Aorta (tissue), 5 donors: ENCODE results near the gene SPACA9. TPM values are rescaled to one million over a fixed set of nuclear protein-coding genes. Genes with fewer than 3 reads are reported as not detected.

Source experiments
- ATAC-seq: fragments of 200-7000 bp; cut with Tn5 transposase; one replicate; pipeline ENCODE4 v1.9.1; 2022; ENCODE audit warnings: moderate library complexity; ENCODE audit not compliant: low FRiP score
- DNase-seq, 2 donors: peaks; one replicate each; pipeline ENCODE4 v3.0.0-alpha.2; 2020
- H3K27ac ChIP-seq, 2 donors: one replicate each; pipeline ENCODE4 v1.5.1; 2013; ENCODE audit warnings: low read length in 2 of 2, mild to moderate bottlenecking in 2 of 2, moderate library complexity in 2 of 2, control low read depth in 1 of 2, inconsistent platforms in 1 of 2, low read depth in 1 of 2
- H3K27me3 ChIP-seq, 2 donors: one replicate each; pipeline ENCODE4 v1.6.1; 2013; ENCODE audit warnings: control low read depth in 1 of 2, low read length in 1 of 2, mild to moderate bottlenecking in 1 of 2, moderate library complexity in 1 of 2; ENCODE audit not compliant: insufficient read depth in 2 of 2, control insufficient read depth in 1 of 2
- H3K36me3 ChIP-seq, 2 donors: one replicate each; pipeline ENCODE4 v1.6.1; 2013; ENCODE audit warnings: control low read depth in 1 of 2, low read length in 1 of 2, mild to moderate bottlenecking in 1 of 2; ENCODE audit not compliant: insufficient read depth in 2 of 2, control insufficient read depth in 1 of 2
- H3K4me1 ChIP-seq, 2 donors: one replicate each; pipeline ENCODE4 v1.6.1; 2013; ENCODE audit warnings: low read length in 2 of 2, control low read depth in 1 of 2, mild to moderate bottlenecking in 1 of 2, moderate library complexity in 1 of 2; ENCODE audit not compliant: insufficient read depth in 2 of 2, control insufficient read depth in 1 of 2
- H3K4me3 ChIP-seq, 2 donors: one replicate each; pipeline ENCODE4 v1.5.1; 2013; ENCODE audit warnings: low read length in 2 of 2, control low read depth in 1 of 2, mild to moderate bottlenecking in 1 of 2
- H3K9me3 ChIP-seq: one replicate; pipeline ENCODE4 v1.6.1; 2013; ENCODE audit warnings: mild to moderate bottlenecking, low read length; ENCODE audit not compliant: control insufficient read depth
- WGBS, 2 donors: extraction: QIAGEN DNeasy Blood & Tissue Kit; methylation state at CpG; one replicate each; pipeline ENCODE4 v1.1.7; 2013; 5-methylcytosine and 5-hydroxymethylcytosine counted together
- intact Hi-C, 2 donors: fragments of 100-400 bp; cut with DNase I; formaldehyde crosslinking; loops; one replicate each; pipeline versions ENCODE4 v1.14.2 to v1.15.0; 2022
- polyA plus RNA-seq, 2 donors: library from polyadenylated mRNA; stranded (reverse); fragments of 200-250 nt; gene quantifications; one replicate each; pipeline ENCODE4 v1.2.3, GENCODE V29; 2013
- total RNA-seq, 2 donors: library from RNA; stranded (reverse); fragmentation: NEBNext Ultra II Directional; extraction: Animal tissue kit (Norgen Biotek cat#: 25700); gene quantifications; one replicate each; pipeline ENCODE4 v1.2.1, GENCODE V29; 2021
- donor health status: healthy with polysubstance abuse.
- donor health status: Bipolar disorder and iron deficiency.
- donor health status: DM: no; HTN: no; CAD: no.
- donor health status: DM: no; HTN: no; CAD: no.
- donor health status: DM: yes; HTN: yes; CAD: no.

Gene SPACA9
- total and polyA plus RNA-seq, 4 donors: 2.3 to 7.9 (median 5.1) TPM

GRCh38 chr9:132842124-132843044, 36.3 kb upstream of the SPACA9 start:
- no peak for ATAC-seq
- Histone ChIP-seq H3K36me3 (no peaks in the 10 kb centered on the region), H3K27ac (no peak overlapping the region), H3K4me1 (no peaks in the 10 kb centered on the region), H3K9me3 (no peaks in the 10 kb centered on the region), H3K4me3 (no peak overlapping the region), H3K27me3 (no peaks in the 10 kb centered on the region)
- 75 to 81% methylated on average over 5 of the region's 5 CpGs for WGBS, 2 donors
- intact Hi-C loops: no loop called here
- peak in 1 of 2 donors; percentile 15 for DNase-seq

- 82 to 83% methylated on average over 12 of the region's 12 CpGs for WGBS, 2 donors
- no peak overlapping the region for H3K27ac ChIP-seq
- ATAC-seq: no peak
- peak in 1 of 2 donors; percentile 38 for DNase-seq
- intact Hi-C loops: no loop called here
- no peak overlapping the region for H3K4me3 ChIP-seq
- no peaks in the 10 kb centered on the region for H3K9me3 ChIP-seq
- H3K4me1 ChIP-seq: no peaks in the 10 kb centered on the region
- no peaks in the 10 kb centered on the region for H3K36me3 ChIP-seq
- no peaks in the 10 kb centered on the region for H3K27me3 ChIP-seq
These were observed 32.4 kb upstream of the SPACA9 start for GRCh38 chr9:132846109-132846917.

GRCh38 chr9:132846918-132847515, 31.7 kb upstream of the SPACA9 start:
- Histone ChIP-seq H3K4me1 (no peaks in the 10 kb centered on the region), H3K27ac (no peak overlapping the region), H3K9me3 (no peaks in the 10 kb centered on the region), H3K36me3 (no peaks in the 10 kb centered on the region), H3K27me3 (no peaks in the 10 kb centered on the region), H3K4me3 (no peak overlapping the region)
- 84 to 87% methylated on average over 15 of the region's 15 CpGs for WGBS, 2 donors
- peak in 1 of 2 donors; percentile 68 for DNase-seq
- intact Hi-C loops: no loop called here
- no peak for ATAC-seq

GRCh38 chr9:132849185-132849706, 29.5 kb upstream of the SPACA9 start:
- Histone ChIP-seq H3K36me3 (no peaks in the 10 kb centered on the region), H3K27me3 (no peaks in the 10 kb centered on the region), H3K4me1 (no peaks in the 10 kb centered on the region), H3K27ac (no peak overlapping the region), H3K9me3 (no peaks in the 10 kb centered on the region), H3K4me3 (no peak overlapping the region)
- ATAC-seq (no peak), DNase-seq (peak in 1 of 2 donors; percentile 33)
- intact Hi-C loops: no loop called here
- WGBS, 2 donors: 39 to 41% methylated on average over 12 of the region's 12 CpGs

GRCh38 chr9:132853482-132853881, 25.2 kb upstream of the SPACA9 start:
- H3K9me3 ChIP-seq: no peaks in the 10 kb centered on the region
- 83 to 84% methylated on average over 4 of the region's 4 CpGs for WGBS, 2 donors
- ATAC-seq (no peak), DNase-seq (peak in 1 of 2 donors; percentile 22)
- H3K4me1 ChIP-seq: no peaks in the 10 kb centered on the region
- intact Hi-C loops: no loop called here
- no peaks in the 10 kb centered on the region for H3K36me3 ChIP-seq
- no peak overlapping the region for H3K4me3 ChIP-seq
- no peak overlapping the region for H3K27ac ChIP-seq
- no peaks in the 10 kb centered on the region for H3K27me3 ChIP-seq

- no peaks in the 10 kb centered on the region for H3K9me3 ChIP-seq
- H3K27me3 ChIP-seq: no peaks in the 10 kb centered on the region
- H3K4me1 ChIP-seq: no peaks in the 10 kb centered on the region
- WGBS, 2 donors: 90 to 92% methylated on average over 10 of the region's 10 CpGs
- no peaks in the 10 kb centered on the region for H3K36me3 ChIP-seq
- ATAC-seq (no peak), DNase-seq (peak in 1 of 2 donors; percentile 39)
- no peak overlapping the region for H3K27ac ChIP-seq
- no peak overlapping the region for H3K4me3 ChIP-seq
- intact Hi-C loops: no loop called here
These were observed 23.9 kb upstream of the SPACA9 start for GRCh38 chr9:132854832-132855231.

GRCh38 chr9:132855904-132856303, 22.8 kb upstream of the SPACA9 start:
- DNase-seq (no peak), ATAC-seq (no peak)
- Histone ChIP-seq H3K9me3 (no peaks in the 10 kb centered on the region), H3K27me3 (no peaks in the 10 kb centered on the region), H3K4me3 (no peak overlapping the region), H3K27ac (no peak overlapping the region), H3K36me3 (no peaks in the 10 kb centered on the region), H3K4me1 (no peaks in the 10 kb centered on the region)
- 76 to 81% methylated on average over 5 of the region's 5 CpGs for WGBS, 2 donors
- intact Hi-C loops: no loop called here

GRCh38 chr9:132857031-132857430, 21.7 kb upstream of the SPACA9 start:
- no peak overlapping the region for H3K4me3 ChIP-seq
- no peak overlapping the region for H3K27ac ChIP-seq
- 47 to 60% methylated on average over 6 to 8 of the region's 8 CpGs for WGBS, 2 donors
- DNase-seq: peak in 1 of 2 donors; percentile 69
- intact Hi-C loops: no loop called here
- H3K36me3 ChIP-seq: no peaks in the 10 kb centered on the region
- H3K4me1 ChIP-seq: no peaks in the 10 kb centered on the region
- H3K27me3 ChIP-seq: no peaks in the 10 kb centered on the region
- no peaks in the 10 kb centered on the region for H3K9me3 ChIP-seq
- peak; percentile 77 for ATAC-seq
